HepG2 (cell line): Measurements from ENCODE around the gene CLIC5.

Experiments used
- ARNT2 ChIP-seq: sonication (generic); formaldehyde crosslinking; IDR thresholded peaks from 2 replicates; pipeline ENCODE4 v1.8.0; 2022; ENCODE audit warnings: mild to moderate bottlenecking, low read depth, missing genetic modification reagents, moderate library complexity
- ATF2 ChIP-seq: sonication (generic); formaldehyde crosslinking; IDR thresholded peaks from 2 replicates; pipeline ENCODE4 v1.4.0; 2020; ENCODE audit warnings: missing genetic modification reagents
- CEBPZ ChIP-seq: IDR thresholded peaks from 2 replicates; pipeline ENCODE4 v1.6.1; 2012; ENCODE audit warnings: low read length, improper control_type of control experiment
- CTCF ChIP-seq: sonication (generic); formaldehyde crosslinking; IDR thresholded peaks from 2 replicates; pipeline ENCODE4 v1.5.0; 2020; ENCODE audit warnings: mild to moderate bottlenecking, missing genetic modification reagents, moderate library complexity
- ERF ChIP-seq: IDR thresholded peaks from 2 replicates; pipeline ENCODE4 v1.6.1; 2018; ENCODE audit warnings: missing biosample characterization, missing genetic modification reagents
- HINFP ChIP-seq: sonication (generic); formaldehyde crosslinking; IDR thresholded peaks from 2 replicates; pipeline ENCODE4 v1.4.0; 2020; ENCODE audit warnings: low read depth, mild to moderate bottlenecking, missing genetic modification reagents
- RFX5 ChIP-seq: IDR thresholded peaks from 2 replicates; pipeline ENCODE4 v1.6.1; 2011; ENCODE audit warnings: low read depth, low read length, improper control_type of control experiment
- ZNF121 ChIP-seq: sonication (generic); formaldehyde crosslinking; IDR thresholded peaks from 2 replicates; pipeline ENCODE4 v1.5.0; 2020; ENCODE audit warnings: mild to moderate bottlenecking, missing genetic modification reagents
- ZNF678 ChIP-seq: sonication (generic); formaldehyde crosslinking; IDR thresholded peaks from 2 replicates; pipeline ENCODE4 v1.4.0; 2020; ENCODE audit warnings: mild to moderate bottlenecking, missing genetic modification reagents

- TF ChIP-seq ARNT2 (CRISPR knock-in tag) (no peak), ATF2 (CRISPR knock-in tag) (no peak), ZNF678 (no peak), ZNF121 (CRISPR knock-in tag) (no peak), CTCF (CRISPR knock-in tag) (no peak), CEBPZ (no peak), ERF (CRISPR knock-in tag) (no peak), HINFP (CRISPR knock-in tag) (no peak), RFX5 (no peak)
Observed at GRCh38 chr6:46023216-46023915, 7.7 kb upstream of the CLIC5 start.
